RPMI8226 (cell line): Measurements from ENCODE around the gene PAK1.

Source experiments
- DNase-seq: peaks from one replicate; pipeline ENCODE4 v3.0.0-alpha.2; 2015

Gene PAK1

DNA sequence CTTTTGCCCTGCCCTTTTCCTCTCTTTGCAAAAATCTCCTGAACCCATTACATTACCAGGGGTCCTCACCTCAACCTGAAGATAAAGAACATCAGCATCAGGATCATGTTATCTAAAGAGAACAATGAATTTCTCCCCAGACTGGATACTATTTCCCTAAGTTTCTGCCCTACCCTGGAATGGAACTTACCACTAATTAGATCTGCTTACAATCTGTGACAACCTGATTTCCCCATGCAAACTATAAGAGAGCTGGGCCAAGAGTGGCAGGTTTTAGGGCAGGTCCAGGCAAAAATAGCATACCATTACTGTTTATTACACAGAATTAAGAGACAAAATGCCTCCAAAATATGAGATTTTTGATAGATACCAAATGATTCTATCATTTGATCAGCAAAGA is 114.4 kb downstream of the PAK1 start:
- DNase-seq, result no peak

DNA sequence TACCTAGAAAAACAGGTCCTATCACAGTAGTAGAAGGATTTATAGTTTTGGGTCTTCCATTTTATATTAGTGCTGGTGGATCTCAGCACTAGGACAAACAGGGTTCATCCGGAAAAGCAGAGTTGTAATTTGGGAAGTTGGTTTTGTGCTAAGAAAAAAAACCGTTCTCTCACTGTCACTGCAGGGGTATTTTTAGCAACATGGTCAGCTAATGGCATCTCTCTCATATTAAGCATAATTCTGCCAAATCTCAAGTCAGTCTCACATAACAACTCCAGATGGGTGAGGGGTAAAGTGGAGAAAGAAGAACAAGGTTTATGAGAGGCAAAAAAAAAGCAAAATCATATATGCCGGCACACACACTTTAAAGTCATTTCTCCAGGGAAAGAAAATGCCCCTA is 120.8 kb downstream of the PAK1 start:
- DNase-seq, result no peak

DNA sequence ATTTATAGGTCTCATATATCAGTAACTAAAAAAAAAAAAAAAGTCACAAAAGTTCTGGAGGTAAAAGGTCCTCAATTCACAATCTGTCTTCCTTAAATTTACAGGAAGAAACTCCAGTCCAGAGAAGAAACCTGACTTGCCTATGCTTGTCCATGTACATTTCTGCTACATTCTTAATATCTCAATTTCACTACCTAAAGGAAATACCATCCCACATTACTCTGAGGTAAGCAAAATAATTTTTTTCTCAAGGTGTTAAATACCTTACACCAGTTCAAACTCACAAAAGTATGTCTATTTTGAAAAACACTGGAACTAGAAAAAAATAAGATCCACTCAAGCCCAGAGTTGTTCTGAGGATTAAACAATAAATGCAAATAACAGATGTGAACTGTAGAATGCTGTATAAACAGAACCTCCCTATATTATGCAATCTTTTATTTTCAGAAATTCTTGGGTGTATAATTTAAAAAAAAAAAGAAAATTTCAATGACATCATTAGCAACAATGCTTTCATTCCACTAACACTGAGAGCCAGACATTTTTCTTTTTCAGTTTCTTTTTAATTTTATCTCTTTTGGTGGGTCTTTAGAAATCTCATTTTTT is 122.5 kb downstream of the PAK1 start:
- no peak for DNase-seq

DNA sequence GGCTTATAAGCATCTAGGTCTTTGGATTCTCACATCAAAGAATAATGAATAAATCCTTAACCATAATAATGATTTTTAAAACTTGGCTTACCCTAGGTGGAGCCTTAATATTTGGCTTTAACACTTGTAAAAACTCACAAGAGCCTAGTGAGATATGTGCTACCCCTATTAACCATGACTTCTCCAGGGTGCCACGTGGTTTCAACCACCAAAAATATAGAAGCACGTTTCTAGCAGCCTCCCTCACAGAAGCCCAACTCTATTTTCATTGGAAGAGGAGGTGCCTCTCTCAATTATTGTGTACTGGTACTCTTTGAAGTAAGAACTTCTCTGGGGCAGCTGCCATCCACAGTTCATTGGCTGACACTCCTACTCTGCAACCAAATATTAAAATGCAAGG is 125.9 kb downstream of the PAK1 start:
- DNase-seq, result no peak

DNA sequence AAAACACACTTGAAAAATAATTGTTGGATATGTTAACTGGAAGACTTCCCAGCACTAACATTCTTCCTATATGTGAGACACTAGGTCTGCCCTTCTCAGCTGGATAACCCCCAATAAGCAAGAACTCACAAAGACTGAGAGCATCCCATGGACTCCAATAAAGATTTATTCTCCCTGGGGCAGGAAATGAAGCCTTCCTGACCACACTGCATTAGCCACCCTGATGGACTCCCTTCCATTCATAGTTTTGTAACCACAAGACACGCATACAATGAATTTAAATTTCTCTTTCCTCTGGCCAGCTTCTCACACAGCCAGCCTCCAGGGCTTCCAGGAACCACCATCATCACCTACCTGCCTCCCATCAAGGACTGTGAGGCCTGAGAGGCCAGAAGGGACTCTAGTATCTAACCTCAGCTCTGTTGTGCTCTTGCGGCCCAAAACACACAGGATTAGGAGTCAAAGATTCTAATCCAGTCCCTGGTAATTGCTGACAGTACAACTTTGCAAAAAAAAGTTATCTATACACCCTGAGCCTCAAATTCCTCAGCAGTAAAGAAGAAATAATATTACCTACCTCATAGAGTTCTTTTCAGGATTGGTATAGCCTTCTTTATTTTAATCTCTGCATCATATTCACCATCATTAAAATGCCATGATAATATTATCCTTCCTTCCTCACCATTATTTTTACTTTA is 126.8 kb downstream of the PAK1 start:
- DNase-seq, result no peak

DNA sequence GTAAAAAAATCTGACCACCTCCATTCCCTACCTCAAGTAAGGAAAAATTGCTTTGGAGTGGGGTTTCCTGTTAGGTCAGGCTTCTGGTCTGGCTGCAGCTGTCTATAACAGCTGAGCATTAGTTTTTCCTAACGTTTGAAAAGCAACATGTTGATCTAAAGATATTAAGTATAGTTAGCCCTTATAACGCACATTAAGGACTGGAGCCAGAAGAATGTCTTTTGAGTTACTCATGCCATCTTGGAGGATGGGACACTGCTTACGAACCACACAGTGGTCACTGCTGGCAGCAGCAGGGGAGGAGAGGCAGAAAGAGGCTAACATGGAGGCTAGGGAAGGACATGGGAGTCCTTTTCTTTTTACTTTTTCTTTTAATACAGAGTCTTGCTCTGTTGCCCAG is 128.3 kb downstream of the PAK1 start:
- no peak for DNase-seq

DNA sequence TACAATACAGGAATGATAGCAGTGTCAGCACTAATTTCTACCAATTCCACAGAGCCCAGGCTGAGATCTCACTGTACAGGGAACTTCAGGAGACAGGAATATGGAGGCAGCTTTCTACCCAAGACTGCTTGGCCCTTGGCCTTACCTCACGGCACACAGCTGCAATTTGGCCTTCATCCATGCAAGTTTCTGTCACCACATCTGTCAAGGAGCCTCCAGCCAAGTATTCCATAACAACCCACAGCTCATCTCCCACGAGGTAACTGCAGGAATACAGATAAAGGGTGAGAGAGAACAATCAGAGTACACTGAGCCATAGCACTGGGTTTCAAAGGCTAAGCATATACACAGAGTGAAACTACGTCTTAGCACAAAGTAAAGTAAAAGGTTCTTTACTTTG is 133.4 kb downstream of the PAK1 start:
- no peak for DNase-seq

DNA sequence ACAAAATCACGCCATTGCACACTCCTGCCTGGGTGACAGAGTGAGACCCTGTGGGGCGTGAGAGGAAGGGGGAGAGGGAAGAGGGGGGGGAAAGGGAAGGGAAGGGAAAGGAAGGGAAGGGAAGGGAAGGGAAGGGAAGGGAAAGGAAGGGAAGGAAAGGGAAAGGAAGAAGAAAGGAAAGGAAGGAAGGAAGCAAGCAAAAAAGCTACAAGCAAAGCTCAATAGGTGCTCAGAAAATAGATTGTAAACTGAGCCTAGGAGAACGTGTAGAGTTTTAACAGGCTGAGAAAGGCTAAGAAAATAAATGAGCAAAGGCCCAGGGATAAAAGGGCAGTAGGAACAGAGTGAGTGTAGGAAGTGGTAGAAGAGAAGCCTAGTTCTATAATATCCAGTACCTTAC is 141.6 kb downstream of the PAK1 start:
- no peak for DNase-seq

DNA sequence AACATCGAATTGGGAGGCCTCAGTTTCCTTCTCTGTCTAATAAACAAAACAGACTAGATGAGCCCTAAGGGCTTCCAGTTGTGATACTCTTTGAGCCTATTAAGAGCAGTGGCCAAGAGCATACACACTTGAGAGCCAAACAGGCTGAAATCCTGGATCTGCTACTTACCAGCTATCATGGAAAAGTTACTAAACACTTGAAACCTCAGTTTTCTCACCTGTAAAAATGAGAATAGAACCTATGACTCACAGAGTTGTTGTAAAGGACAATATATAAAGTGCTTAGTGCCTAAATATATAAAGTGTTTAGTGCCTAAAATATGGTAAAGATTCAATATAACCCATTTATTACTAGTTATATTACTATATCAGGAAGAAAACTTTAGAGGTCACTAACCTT is 148.7 kb downstream of the PAK1 start:
- no peak for DNase-seq

DNA sequence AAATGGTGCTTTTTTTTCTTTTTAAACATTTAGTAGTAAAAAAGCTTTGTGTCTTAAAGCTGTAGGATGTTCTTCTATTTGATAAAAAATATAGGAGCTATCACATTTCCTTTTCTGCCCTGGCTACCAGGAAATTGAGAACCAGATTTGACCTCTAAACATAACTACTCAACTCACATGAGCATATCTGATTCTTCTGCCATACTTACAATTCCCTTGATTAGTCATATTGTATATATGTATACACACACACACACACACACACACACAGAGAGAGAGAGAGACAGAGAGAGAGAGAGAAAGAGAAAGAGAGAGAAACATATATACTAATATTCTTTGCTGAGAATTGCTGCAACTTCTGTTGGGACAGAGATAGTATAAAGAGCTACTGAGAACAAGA is 149.4 kb downstream of the PAK1 start:
- DNase-seq, result no peak

DNA sequence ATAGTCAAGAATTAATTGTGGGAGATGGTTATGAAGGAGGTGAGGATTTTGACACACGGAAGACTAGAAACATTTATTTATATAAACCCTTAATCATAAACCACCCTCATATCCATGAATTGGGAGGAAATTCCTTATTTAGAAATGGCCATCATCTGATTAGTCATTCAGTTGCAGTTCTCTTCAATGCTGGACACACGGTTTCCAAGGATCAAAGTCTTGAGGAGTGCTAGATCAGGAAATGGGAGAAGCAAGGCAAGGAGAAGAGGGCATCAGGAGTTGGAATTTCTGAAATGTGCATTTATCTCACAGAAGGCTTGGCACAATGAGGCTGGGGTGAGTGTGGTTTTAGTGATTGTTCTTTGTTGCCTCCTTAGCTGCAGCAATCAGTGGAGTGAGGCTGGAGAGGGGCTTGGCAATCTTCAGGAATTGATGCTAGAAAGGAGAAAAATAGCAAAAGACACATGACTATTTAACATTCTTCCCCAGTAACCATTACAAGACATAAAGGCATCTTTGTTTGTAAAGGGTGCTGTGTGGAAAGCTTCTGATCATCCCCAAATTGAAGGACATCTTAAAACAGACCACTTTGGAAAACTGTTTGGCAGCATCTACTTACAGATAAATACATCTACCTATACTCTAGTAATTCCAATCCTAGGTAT is 150.8 kb downstream of the PAK1 start:
- no peak for DNase-seq

DNA sequence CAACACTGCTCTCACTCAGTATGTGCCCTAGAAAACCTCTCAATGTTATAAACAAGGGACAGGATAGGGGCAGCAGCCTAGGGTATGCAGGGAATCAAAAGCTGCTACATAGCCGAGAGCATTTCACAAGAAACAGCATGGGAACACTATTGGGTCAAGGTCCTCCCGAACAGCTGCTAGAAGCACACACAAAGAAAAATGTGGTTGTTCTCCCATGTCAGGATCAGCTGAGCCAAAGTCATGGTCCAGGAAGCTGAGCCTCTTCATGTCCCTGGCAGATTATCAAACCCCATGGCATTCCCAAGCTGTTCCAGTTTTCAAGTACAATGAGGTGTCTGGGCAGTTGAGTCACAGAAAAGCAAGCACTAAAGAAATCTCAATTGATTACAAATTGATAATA is 151.4 kb downstream of the PAK1 start:
- no peak for DNase-seq

DNA sequence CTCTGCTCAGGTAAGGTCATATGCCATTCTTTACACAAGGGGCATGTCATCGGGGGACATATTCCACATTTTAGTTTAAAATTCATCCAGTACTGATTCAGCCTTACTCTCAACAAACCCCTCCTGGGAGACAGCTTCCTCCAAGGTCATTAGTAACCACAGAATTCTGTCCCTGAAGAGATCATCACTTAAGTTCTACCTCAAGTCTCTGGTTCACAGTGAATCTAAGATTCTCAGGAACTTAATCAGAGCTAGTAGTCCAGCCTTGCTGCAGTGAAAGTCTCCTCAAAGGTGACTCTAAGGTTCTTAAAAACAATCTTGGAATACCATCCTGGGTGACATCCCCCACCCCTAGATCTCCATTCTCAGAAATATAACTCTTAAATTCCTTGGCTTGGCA is 153.5 kb downstream of the PAK1 start:
- DNase-seq, result no peak

DNA sequence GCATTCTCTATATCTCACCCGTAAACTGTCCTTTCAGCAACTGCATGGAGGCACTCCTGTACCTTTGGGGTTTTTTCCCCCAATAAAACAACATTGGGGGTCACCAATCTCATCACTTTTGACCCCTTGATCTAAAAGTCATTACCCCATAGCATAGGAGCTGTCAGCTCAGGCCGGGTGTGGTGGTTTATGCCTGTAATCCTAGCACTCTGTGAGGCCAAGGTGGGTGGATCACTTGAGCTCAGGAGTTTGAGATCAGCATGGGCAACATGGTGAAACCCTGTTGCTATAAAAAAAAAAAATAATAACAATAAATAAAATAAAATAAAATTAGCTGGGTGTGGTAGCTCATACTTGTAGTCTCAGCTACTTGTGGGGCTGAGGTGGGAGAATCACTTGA is 155.3 kb downstream of the PAK1 start:
- DNase-seq, result no peak

DNA sequence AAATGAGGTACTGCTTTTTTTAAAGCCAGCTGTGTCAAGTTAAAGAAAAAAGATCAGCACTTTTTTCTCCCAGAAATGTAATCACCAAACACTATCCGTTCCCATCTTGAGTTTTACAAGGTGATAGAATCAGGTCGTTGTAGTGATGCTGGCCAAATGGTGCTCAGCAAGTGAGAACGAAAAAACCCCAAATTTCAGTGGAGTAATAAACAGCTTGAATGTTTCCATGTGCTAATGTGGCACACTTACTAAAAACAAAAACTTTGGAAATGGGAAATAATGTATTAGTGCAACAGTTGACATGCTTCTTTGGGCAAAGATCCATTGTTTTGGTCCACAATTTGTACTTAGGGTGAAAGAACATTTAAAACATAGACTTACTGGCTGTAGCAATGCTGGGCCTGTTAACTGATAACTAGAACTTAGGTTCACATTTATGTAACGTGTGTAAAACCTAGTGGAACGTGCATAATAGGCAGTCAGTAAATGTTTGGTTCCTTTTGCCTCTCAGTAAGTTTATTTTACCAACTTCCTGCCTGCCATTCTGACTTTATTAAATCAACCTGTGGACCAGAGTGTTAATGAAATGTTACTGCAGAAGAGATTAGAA is 157.1 kb downstream of the PAK1 start:
- DNase-seq, result no peak

DNA sequence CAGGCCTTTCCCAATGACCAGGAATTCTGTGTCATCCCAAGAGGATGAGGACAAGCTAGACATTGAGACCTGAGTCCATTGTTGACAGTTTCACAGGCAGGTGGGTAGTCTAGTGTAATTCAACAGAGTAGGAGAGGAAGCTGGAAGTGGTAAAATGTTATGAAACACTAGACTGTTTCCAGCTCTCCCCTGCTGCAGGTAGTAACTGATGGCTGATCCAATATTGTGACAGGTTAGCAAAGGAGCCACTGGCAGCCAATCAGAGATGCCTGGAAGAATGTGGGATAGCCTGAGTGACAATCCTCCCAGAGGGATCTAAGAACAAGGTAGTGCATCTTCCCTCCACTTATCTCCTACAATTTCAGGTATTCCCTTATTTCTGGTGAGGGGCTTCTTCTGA is 161.8 kb downstream of the PAK1 start:
- no peak for DNase-seq

DNA sequence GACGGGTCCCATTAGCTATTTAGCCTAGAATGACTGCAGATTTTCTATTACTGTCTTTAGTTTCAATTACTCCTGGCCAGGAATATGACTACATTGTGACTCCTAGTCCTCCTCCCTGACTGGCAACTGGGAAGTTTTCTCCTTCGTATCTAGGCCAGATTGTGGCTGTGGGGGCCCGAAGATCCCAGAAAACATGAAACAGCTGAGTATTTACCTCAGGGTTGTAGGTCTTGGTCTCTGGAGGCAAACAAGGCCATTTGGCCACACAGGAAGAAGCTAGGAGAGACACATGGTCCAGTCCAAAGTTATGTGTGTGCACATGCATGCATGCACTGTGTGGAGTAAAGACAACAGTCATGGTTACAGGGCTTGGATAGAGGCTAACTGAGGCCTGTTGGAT is 162.2 kb downstream of the PAK1 start:
- no peak for DNase-seq

DNA sequence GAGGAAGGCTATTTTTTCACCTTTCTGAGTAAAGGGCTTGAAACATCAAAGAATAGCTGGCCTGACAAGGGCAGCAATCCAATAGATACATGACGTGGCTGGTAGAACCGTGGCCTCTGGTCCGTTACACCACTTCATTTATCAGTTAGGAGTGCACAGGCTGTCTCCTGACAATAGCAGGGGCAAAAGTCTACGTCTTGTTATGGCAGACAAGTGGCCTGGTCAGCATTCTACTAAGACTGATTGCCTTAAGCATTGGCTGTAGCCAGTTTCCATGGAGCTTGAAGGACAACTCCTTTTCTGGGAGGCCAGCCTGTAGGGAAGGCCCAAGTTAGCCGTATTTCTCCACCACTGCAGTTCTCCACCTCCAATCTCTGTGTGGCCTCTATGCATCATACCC is 163.2 kb downstream of the PAK1 start:
- DNase-seq, result no peak

DNA sequence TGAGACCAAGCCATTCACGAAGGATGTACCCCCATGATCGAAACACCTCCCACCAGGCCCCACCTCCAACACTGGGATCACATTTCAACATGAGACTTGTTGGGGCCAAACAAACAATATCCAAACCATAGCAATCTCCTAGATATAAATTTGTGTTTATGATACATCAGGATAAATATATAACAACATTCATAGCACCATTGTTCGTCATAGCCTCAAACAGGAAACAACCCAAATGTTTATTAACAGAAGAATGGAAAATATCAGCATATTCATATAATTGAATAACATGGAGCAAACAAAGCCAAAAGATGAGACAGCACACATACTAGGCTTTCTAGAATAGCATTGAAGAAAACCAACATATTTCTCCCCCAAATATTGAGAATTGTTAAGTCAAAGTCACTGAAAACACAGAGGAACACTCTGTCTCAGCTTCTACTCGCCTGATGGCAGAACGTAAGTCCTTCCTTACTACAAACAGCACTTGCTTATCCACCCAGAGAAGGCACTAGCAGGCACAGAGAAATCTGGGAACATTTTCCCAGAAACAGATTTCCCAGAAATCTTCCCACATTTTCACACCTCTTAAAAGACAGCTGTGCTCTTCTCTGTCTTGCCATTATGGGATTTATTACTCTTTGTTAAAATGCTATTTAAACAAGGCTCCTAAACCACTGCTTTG is 164.4 kb downstream of the PAK1 start:
- DNase-seq, result no peak

DNA sequence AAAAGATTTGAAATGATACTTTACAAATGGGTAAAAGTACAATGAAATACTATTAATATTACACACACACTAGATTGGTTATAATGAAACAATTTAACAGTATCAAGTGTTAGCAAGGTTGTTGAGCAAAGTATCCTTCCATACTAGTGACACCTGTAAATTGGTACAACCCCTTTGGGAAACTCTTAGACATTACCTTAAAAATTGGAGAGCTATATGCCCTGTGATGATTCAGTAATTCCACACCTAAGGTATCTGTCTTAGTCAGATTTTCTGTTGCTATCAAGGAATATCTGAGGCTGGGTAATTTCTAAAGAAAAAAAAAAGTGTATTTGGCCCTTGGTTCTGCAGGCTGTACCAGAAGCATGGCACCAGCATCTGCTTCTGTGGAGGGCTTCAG is 165.1 kb downstream of the PAK1 start:
- no peak for DNase-seq

DNA sequence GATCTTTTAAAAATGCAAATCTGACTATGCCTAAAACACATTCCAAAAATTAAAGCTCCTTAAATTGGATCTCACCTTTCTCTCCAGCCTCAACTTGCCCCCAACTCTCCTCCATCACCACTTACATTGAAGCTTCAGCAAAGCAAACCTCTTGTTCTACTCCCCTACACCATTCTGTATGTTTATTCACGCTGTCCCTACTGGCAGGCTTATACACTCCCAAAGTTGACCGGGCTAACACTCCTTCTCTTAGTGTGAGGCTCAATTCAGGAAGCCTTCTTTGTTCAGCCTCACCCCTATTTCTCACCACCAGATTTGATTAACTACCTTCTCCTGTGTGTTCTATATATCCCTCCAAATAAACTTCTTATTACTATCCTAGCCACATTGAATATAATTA is 170.6 kb downstream of the PAK1 start:
- DNase-seq, result no peak

DNA sequence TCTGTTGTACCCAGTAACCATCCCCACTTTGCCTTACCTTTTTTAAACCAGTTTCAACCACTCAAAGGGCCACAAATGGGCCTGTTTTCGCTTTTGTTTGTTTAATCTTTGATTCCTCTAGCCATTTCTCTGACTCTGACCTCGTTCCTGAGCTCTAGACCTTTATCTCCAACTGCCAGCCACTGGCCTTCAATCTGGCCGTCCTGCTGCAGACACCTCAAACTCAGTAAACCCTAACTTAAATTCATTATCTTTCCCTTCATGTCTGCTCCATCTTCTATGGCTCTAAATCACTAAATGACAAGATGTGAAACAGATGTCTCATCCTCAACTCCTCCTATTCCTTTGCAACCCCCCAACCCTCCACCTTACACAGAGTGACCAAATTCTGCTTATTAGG is 171.1 kb downstream of the PAK1 start:
- no peak for DNase-seq

DNA sequence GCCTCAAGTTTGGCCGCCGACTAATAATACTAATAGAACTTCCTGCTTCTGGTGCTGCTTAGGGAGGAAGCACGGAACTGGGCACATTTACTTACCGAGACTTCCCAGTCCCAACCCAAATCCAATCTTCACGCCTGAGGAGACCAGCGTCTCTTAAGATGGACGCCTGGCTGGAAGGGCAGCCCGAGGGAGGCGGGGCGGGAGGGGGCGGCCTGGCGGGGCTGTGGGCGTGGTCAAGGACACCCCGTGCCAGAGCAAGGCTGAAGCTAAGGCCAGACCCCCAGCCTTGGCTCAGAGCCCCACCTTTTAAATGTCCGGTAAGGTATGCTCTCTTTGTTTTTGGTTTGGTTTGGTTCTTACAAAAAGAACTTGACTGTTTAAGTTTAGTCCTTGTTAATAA is 172.4 kb downstream of the PAK1 start, which contains the start of gene GDPD4:
Gene GDPD4 (minus strand): TSS at position 177 of the 400 bp plus-strand sequence. CDS start 16,549 bp downstream, outside the sequence.
- DNase-seq, result no peak

DNA sequence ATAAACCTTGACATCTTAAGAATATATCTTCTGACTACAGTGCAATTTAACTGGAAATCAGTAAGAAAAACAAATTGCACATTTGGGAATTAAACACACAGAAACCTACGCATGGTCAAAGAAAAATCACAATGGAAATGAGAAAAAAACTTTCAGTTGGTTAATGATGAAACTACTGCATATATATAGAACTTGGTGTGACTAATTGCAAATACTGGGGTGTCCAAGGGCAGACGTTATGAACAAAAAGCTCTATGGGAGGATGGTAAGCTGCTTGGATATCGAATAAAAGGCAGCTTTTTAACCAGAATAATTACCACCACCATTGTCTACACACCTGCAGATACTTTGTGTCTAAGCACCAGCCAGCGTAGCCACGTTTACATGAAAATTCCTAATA is 173.2 kb downstream of the PAK1 start:
- no peak for DNase-seq
